ENCODE data around the gene GYPB. TPM values are rescaled to one million over a fixed set of nuclear protein-coding genes. Genes with fewer than 3 reads are reported as not detected.
"Not testable (repeated sequence)": the region's sequence is repeated elsewhere in the genome, so short reads cannot be mapped to it uniquely, and the experiment has no call there.

Gene GYPB
- total RNA-seq (2014; rRNA removed) = not detected in 2 replicates
- polyA plus RNA-seq (2012) = not detected

DNA sequence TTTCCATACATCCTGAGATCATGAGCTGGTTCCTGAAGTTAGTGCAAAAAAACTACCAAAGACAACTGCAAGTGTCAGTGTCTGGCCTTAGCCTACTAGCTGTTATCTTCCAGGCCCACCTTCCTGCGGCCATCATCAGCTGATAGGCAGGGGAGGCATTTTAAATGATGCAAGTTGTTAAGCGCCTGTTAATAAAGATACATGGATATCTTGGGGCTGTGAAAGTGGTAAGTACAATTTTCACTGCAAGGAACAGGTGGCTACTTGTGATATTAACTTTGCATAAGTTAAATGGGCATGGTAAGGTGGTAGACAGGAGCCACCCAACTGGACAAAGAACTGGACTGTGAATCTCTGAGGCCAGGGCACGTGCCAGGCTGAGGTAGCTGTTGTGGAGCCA, at the start of gene GYPB:
GYPB (minus strand) TSS at position 104 of the 400 bp plus-strand sequence; CDS start at position 11, 93 bp downstream.
- DNase-seq (ENCODE audit: low read depth) = not testable (repeated sequence)

DNA sequence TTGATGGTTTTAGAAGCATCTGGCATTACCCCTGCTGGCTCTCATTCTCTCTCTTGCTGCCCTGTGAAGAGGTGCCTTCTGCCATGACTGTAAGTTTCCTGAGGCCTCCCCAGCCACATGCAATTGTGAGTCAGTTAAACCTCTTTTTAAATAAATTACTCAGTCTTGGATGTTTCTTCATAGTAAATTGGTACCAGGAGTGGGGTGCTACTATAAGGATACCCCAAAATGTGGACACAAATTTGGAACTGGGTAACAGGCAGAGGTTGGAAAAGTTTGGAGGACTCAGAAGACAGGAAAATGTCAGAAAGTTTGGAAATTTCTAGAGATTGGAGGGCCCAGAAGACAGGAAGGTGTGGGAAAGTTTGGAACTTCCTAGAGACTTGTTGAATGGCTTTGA, 42.4 kb upstream of the GYPB start:
- DNase-seq (ENCODE audit: low read depth) = not testable (repeated sequence)

DNA sequence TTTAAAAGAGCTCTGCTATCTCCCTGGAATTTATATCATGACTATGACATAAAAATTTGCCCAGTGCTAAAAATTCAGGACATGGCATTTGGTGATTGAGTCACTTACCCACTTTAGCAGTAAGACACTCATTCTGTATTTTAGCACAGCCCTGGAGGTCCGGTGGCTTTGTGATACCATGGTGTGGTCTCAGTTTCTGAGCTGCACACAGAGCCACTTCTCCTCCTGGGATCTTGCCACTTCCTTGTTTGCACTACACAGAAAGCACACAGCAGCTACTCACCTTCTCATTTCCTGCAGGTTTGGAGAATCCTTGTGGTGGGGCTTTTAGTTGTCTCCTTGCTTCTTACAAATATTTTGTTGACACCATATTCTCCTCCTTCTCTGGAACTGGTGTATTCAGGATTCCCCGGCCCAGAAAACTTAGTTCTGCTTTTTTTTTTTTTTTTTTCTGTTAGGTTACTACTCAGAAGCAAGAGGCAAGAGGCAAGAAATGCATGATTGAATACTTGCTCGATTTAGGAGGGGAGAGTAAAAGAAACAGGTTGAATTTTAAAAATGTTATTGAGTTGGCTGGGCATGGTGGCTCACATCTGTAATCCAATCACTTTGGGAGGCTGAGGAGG, 41.2 kb upstream of the GYPB start:
- DNase-seq (ENCODE audit: low read depth) = not testable (repeated sequence)

DNA sequence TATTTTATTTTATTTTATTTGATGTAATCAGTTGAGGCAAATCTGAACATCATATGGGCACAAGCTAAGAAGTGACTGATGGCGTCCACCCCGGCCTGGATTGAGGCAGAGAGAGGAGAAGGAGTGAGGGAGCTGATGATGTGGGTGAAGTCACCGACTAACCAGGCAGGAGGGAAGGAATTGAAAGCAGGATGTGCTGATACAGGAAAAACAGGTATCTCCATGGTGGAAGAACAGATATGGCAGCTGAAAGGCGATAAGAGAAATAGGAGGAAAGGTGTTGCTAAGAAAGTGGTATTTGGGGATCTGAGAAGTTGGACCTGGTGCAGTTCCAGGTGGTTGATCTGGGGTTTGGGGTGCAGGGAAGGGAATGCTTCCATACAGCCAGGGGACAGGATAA, 37.6 kb upstream of the GYPB start:
- no peak for DNase-seq (ENCODE audit: low read depth)

DNA sequence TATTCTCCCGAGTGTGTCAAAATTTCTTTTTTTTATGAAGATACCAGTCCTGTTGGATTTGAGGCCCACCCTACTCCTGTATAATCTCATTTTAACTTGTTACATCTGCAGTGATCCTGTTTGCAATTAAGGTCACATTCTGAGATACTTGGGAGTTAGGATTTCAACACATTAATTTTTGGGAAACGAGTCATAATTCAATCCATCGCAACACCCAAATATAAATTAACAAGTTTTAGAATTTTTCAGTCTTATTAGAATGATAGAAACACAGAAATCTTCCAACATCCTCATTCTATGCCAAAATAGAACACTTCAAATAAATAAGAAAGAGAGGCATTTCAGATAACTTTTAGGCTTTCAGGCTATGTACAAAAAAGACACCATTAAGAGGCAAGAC, 36.2 kb upstream of the GYPB start:
- DNase-seq (ENCODE audit: low read depth) = peak; percentile 5

DNA sequence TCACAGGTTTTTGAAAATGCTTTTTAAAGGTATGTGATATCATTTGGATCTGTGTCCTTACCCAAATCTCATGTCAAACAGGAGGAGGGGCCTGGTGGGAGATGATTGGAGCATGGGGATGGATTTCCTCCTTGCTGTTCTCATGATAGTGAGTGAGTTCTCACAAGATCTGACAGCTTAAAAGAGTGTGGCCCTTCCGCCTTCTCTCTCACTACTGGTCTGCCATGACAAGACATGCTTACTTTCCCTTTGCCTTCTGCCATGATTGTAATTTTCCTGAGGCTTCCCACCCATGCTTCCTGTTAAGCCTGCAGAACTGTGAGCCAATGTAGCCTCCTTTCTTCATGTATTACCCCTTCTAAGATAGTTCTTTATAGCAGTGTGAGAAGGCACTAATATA, 32.3 kb upstream of the GYPB start:
- not testable (repeated sequence) for DNase-seq (ENCODE audit: low read depth)

DNA sequence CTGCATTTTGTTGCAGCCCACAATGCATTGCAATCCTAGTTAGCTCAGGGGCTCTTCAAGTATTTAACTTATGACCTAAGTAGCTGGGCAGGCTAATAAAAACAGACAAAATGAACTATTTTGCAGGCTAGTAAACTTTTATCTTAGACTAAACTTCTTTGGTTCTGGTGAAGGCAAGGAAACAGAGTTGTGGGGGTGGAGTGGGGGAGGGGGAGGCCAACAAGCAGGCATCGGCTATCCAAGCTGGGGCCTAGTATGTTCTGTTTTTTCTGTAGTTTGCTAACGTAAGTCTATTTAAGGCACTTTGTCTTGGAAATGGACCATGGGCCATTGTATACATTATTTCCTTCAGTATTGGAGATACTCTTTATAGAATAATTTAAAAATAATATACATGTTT, 31.5 kb upstream of the GYPB start:
- not testable (repeated sequence) for DNase-seq (ENCODE audit: low read depth)

DNA sequence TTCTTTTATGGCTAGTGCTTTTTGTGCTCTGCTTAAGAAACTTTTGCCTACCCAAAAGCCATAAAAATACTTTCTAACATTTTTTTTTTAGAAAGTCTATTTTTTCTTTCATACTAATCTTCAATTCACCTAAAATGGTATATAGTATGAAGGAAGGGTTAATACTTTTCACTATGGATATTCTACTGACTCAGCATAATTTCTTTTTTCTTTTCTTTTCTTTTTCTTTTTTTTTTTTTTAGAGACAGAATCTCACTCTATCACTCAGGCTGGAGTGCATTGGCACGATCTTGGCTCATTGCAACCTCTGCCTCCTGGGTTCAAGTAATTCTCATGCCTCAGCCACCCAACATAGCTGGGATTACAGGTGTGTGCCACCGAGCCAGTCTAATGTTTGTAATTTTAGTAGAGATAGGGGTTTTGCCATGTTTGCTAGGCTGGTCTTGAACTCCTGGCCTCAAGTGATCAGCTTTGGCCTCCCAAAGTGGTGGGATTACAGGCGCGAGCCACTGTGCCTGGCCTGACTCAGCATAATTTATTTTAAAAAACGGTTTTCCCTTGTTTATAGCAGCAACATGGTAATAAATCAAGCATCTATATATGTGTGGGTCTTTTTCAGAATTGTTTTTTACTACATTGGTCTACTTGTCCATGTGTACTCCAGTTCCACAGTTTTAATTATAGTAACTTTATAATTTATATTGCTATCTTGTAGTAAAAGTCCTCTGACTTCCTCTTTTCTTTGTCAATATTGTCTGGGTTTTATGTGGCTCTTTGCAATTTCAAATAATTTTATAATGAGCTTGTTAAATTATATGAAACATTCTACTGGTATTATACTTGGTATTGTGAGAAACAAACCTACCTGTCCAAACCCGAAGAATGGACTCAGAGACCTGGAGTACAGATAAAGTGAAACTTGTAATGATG, 30.6 kb upstream of the GYPB start:
- not testable (repeated sequence) for DNase-seq (ENCODE audit: low read depth)

DNA sequence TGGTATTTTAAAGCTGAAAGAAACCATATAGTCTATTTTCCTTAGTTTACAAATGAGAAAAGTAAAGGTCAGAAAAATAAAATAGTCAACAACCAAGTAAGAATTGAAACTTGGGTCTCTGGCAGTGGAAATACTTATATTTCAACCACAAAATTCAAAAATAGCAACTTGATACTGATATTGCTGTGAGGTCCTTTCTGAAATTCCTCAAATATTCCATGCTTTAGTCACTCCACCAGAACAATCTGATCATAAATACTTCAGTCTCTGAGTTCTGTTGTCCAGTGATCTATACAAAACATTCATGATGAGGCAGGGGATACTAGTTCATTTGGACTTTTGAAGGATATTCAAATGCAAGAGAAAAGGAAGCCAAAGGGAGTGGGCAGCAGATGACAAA, 25.8 kb upstream of the GYPB start:
- DNase-seq (ENCODE audit: low read depth) = peak; percentile 57

DNA sequence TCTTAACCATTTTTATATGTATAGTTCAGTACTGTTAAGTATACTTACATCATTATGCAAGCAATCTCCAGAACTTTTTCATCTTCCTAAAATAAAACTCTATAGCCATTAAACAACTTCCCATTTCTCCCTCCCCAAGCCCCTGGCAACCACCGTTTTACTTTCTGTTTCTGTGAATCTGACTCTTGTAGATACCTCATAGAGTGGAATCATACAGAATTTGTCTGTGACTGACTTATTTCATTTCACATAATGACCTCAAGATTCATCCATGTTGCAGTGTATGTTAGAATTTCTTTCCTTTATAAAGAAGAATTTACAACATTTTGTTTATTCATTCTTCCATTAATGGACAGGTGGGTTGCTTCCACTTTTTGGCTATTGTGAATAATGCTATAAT, 13.4 kb upstream of the GYPB start:
- DNase-seq (ENCODE audit: low read depth) = not testable (repeated sequence)

DNA sequence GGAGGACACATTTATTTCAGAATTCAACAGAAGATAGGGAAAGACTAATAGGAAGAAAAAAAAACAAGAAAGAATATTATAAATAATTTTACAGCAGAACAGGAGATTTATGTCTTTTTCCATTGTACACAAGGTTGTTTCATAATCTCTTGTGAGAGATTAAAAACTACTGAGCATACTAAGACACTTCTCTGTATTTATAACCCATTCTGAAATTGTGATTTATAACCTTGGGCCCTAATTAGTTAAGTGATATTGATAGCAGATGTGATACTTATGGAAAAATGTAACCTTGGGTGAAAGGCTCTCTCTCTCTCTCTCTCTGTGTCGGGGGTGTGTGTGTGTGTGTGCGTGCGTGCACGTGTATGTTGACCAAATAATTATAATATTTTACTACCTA, 12.7 kb upstream of the GYPB start:
- DNase-seq (ENCODE audit: low read depth) = not testable (repeated sequence)

DNA sequence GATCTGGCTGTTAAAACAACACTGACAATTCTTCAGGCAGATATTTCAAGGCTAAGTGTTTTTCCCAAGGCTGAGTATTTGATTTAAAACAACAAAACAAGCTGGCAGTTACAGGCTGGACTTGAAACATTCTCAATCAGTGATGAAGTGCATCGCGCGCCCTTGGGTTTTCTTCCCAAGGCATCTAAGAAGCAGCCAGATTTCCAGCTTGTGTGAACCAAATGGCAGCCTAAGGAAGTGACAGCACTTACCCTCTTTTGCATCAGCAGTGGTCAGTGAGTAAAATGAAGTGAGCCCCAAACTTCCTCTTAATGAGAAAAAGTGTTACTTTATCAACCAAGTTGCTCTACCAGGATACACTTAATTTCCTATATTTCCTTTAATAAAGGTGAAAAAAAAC, 12.2 kb upstream of the GYPB start:
- not testable (repeated sequence) for DNase-seq (ENCODE audit: low read depth)

DNA sequence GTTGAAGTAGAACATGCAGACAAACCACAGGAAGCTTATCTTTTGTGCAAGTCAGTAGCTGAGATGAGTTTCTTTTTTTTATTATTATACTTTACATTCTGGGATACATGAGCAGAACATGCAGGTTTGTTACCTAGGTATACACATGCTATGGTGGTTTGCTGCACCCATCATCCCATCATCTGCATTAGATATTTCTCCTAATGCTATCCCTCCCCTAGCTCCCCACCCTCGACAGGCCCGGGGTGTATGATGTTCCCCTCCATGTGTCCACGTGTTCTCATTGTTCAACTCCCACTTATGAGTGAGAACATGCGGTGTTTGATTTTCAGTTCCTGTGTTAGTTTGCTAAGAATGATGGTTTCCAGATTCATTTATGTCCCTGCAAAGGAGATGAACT, 11.5 kb upstream of the GYPB start:
- DNase-seq (ENCODE audit: low read depth) = not testable (repeated sequence)

DNA sequence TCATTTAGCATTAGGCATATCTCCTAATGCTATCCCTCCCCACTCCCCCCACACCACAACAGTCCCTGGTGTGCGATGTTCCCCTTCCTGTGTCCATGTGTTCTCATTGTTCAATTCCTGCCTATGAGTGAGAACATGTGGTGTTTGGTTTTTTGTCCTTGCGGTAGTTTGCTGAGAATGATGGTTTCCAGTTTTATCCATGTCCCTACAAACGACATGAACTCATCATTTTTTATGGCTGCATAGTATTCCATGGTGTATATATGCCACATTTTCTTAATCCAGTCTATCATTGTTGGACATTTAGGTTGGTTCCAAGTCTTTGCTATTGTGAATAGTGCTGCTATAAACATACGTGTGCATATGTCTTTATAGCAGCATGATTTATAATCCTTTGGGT, 7.5 kb upstream of the GYPB start:
- not testable (repeated sequence) for DNase-seq (ENCODE audit: low read depth)

DNA sequence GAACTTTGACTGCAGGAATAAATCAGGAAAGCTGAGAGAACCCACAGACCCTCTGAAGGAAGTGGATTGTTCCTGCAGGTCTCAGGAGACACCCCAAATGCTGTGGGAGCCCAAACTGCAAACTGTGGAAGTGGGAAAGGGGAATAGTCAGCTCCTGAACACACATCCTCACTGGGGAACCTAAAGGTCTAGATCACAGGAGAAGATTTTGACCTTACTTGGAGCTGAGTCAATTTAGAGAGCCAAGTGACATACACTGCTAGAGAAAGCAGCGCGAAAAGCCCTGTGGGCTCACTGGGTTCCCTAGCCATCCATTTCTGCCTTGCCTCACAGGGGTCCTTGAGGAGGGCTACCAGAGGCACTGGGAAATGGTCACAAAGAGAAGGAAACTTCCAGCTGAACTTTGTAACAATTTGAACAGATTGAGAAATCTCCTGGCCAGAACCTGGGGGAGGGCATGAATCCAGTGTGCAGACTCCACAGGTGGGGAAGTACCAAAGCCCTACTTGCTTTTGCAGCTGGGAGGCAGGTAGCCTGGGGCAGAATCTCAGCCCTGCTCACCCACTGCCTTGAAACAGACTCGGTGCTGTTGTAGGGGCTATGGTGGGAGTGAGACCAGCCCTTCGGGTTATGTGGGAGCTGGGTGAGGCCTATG, 5.3 kb upstream of the GYPB start:
- DNase-seq (ENCODE audit: low read depth) = not testable (repeated sequence)

DNA sequence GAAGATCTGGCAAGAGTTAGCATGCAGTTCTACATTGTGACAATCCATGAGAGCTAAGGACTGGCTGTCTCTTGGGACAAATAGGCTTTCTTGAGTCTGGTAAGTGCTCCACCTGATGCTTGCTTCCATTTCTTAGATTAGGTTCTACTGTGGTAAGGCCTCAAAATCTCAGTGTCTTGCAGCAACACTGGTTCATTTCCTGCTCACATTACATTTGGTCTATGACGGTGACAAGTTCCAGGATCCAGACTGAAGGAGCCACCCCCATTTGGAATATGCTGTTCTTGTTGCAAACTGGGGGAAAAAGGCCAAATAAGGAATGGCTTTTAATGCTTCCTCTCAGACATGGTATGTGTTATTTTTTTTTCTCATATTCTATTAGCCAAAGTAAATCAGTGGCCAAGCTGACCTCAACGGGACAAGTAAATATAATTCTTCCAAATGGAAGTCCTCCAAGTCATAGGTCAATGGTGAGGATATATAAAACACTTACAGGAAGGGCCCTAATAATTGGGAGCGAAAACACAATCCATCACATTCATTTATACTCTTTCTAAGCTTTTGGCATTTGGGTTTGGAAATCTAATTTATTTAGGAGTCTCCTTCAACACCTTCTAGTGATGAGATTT, 3.7 kb upstream of the GYPB start:
- DNase-seq (ENCODE audit: low read depth) = not testable (repeated sequence)

DNA sequence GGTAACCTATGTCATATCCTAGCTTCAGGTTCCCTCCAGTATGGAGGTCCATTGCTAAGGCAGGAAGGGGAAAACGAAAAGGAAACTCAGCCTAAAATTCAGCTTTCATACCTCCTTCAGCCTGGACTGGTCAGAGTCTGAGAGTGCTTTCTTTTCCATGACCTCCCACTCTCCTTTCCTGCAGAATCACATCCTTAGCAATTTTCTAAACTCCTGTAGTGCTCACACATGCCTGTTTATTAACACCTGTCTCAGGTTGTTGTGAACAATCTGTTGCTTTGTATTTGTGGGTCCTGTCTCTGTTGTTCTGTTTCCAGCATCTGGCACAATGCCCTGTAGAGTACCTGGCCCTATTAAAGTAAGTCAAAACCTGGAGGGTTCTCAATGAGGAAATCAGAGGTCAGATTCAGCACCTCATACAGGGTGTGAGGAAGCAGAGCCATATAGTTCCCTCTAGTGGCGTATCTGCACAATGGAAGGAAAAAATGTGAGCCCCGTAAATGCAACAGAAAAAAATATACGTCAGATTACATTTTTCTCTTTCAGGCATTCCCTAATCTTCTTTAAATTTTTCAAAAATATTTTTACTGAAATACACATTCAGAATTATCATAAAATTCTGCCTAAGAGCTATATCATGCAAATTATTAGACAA, 2.3 kb upstream of the GYPB start:
- DNase-seq (ENCODE audit: low read depth) = peak; percentile 6

DNA sequence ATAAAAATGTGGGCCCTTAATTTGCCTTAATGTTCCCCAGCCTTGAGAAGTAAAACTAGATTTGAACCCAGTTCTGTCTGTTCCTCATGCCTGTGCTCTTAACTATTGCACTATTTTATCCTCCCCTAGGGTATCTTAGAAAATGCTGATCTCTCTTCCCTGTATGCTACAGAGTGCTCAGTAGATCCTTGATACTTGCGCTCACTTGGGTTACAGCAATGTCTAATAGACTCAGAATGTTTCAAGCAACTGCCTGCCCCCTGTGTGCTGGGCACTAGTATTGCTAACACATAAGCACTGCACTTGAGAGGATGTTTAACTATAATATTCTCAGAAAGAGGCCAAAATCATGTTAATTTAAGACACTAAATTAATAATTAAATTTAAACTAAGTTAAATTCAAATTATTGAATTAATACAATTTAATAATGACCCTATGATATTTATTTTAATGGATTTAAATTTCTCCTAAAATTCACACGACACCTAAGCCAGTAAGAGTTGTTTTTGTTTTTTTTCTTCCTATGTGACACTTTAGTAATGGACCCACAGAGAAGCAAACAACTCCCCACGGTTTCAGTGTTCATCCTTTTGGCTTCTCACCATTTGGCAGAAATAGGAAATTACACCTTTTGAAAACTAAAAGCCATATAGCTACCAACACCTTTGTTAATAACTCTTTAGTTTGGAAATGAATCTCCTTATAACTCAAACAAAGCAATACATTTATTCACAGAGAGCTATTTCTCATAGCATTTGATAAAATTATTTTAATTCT, 768 bp downstream of the GYPB start:
- not testable (repeated sequence) for DNase-seq (ENCODE audit: low read depth)

DNA sequence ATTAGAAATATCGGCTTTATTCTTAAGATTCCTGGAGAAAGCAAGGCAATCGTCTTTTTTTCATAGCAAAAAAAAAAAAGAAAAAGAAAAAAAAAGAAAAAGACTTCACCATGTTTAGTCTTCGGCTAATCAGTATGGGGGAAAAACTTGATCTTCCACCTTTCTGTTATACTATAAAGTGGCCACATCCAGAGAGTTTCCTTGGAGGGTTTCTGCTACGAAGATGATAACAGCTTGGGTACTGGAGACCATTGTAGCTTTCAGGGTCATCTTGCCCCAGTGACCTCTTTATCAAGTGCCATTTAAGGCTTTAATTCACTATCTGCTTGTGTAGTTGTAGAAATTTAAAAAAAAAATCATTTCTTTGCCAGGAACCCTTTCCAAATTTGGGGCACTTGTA, 1.9 kb downstream of the GYPB start:
- DNase-seq (ENCODE audit: low read depth) = not testable (repeated sequence)

DNA sequence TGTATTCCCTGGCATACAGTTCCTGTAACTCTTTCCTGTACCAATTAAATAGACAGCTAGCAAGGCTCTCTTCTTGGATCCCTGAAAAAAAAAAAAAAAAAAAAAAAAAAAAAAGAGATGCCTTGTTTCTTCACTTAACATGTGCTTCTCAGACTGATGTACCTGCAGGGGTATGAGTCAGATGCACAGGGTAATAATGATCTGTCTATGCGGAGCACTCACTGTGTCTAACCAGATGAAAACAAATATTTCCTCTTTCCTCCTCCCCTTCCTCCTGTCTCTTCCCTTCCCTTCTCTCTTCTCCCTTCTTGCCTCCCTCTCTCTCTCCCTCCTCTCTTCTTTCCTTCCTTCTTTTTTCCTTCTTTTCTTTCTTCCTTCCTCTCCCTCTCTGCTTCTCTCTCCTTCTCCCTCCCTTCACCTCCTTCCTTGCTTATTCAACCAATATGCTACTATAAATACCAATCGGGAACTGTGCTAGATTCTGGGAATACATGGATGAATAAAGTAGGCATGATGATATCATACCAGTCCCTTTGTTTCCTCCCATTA, 3.0 kb downstream of the GYPB start:
- DNase-seq (ENCODE audit: low read depth) = not testable (repeated sequence)
